H1 (cell line): ENCODE data around the gene LIFR. TPM values are rescaled to one million over a fixed set of nuclear protein-coding genes. Genes with fewer than 3 reads are reported as not detected.

Source experiments
- CTCF ChIA-PET: fragments of 300-600 bp; sonication (Branson Sonifier 250); formaldehyde crosslinking; loops from one replicate; lab custom pipeline; 2021; ENCODE audit not compliant: partially characterized antibody; lab: Charles Lee
- POLR2A ChIA-PET: fragments of 300-600 bp; sonication (Branson Sonifier 250); formaldehyde crosslinking; loops from one replicate; lab custom pipeline; 2021; ENCODE audit warnings: inconsistent platforms; ENCODE audit not compliant: partially characterized antibody; lab: Charles Lee
- DNase-seq, 2 experiments: peaks; one replicate each; pipeline versions ENCODE4 v3.0.0 to v3.0.0-alpha.2; 2010 to 2022; ENCODE audit warnings: low spot score in 2 of 2, low read depth in 1 of 2, mixed read lengths in 1 of 2
- FAIRE-seq: peaks from 2 replicates; lab custom pipeline; 2011; peaks lifted over from hg19 to GRCh38; lab: Jason Lieb, UNC
- H2AFZ ChIP-seq: 2 replicates; pipeline ENCODE4 v1.8.1; 2012; ENCODE audit warnings: low read length, inconsistent platforms
- H2AK5ac ChIP-seq: 2 replicates; pipeline ENCODE4 v1.6.1; 2013; ENCODE audit warnings: low read depth, low read length
- H2BK120ac ChIP-seq: replicated peaks from 2 replicates; pipeline ENCODE3; 2013; ENCODE audit warnings: low read depth, low read length, inconsistent platforms
- H2BK12ac ChIP-seq: 2 replicates; pipeline ENCODE4 v1.6.1; 2013; ENCODE audit warnings: low read depth, low read length
- H2BK15ac ChIP-seq: 2 replicates; pipeline ENCODE4 v1.6.1; 2013; ENCODE audit warnings: low read length
- H2BK20ac ChIP-seq: 2 replicates; pipeline ENCODE4 v1.6.1; 2013; ENCODE audit warnings: low read length
- H2BK5ac ChIP-seq: 2 replicates; pipeline ENCODE4 v1.6.1; 2013; ENCODE audit warnings: low read depth, low read length
- H3K14ac ChIP-seq: 2 replicates; pipeline ENCODE4 v1.6.1; 2013; ENCODE audit warnings: inconsistent platforms; ENCODE audit not compliant: insufficient read length
- H3K18ac ChIP-seq: 2 replicates; pipeline ENCODE4 v1.6.1; 2013; ENCODE audit warnings: low read length; ENCODE audit errors: extremely low read depth
- H3K23ac ChIP-seq: 2 replicates; pipeline ENCODE4 v1.6.1; 2013; ENCODE audit warnings: inconsistent platforms; ENCODE audit not compliant: insufficient read length
- H3K23me2 ChIP-seq: 2 replicates; pipeline ENCODE4 v1.6.1; 2013; ENCODE audit warnings: low read depth, low read length
- H3K27ac ChIP-seq: 2 replicates; pipeline ENCODE4 v1.6.1; 2011; ENCODE audit warnings: low read depth, low read length, inconsistent platforms
- H3K27me3 ChIP-seq, 4 experiments: replicated peaks in 1 of 4; 1 replicate in 1 of 4; 2 replicates in 3 of 4; pipeline versions ENCODE4 v1.6.1 to v1.8.1; 2011 to 2013; ENCODE audit warnings: low read length in 3 of 4, mild to moderate bottlenecking in 3 of 4, inconsistent platforms in 2 of 4, mixed read lengths in 2 of 4, moderate library complexity in 1 of 4; ENCODE audit not compliant: control insufficient read depth in 3 of 4, insufficient read depth in 3 of 4; ENCODE audit errors: extremely low read depth in 1 of 4
- H3K36me3 ChIP-seq, 4 experiments: 2 replicates each; pipeline versions ENCODE4 v1.6.1 to v1.8.1; 2011 to 2013; ENCODE audit warnings: mild to moderate bottlenecking in 4 of 4, low read length in 3 of 4, moderate library complexity in 2 of 4, control low read depth in 1 of 4, inconsistent platforms in 1 of 4; ENCODE audit not compliant: insufficient read depth in 4 of 4, control insufficient read depth in 2 of 4
- H3K4ac ChIP-seq: replicated peaks from 2 replicates; pipeline ENCODE3; 2013; ENCODE audit warnings: low read length, low read depth, mixed read lengths, inconsistent platforms; ENCODE audit not compliant: insufficient read length
- H3K4me1 ChIP-seq, 4 experiments: replicated peaks in 1 of 4; 1 replicate in 1 of 4; 2 replicates in 3 of 4; pipeline versions ENCODE4 v1.6.1 to v1.8.1; 2011 to 2013; ENCODE audit warnings: low read length in 3 of 4, inconsistent platforms in 2 of 4, mixed read lengths in 1 of 4; ENCODE audit not compliant: insufficient read depth in 4 of 4, control insufficient read depth in 3 of 4
- H3K4me2 ChIP-seq, 2 experiments: 2 replicates each; pipeline versions ENCODE4 v1.6.1 to v1.8.1; 2011 to 2013; ENCODE audit warnings: low read depth in 2 of 2, low read length in 2 of 2, control low read depth in 1 of 2, inconsistent platforms in 1 of 2, mild to moderate bottlenecking in 1 of 2; ENCODE audit not compliant: insufficient read depth in 1 of 2
- H3K4me3 ChIP-seq, 4 experiments: fragments of 200-600, 300-600 bp in 1 of 4; sonication (generic), shearing (Covaris generic), sonication (Bioruptor Twin) in 1 of 4; 2 replicates each; pipeline versions ENCODE4 v1.5.1 to v1.8.1; 2011 to 2016; ENCODE audit warnings: low read length in 4 of 4, low read depth in 3 of 4, control low read depth in 2 of 4, inconsistent platforms in 2 of 4, mild to moderate bottlenecking in 2 of 4, mixed read lengths in 1 of 4, moderate library complexity in 1 of 4; ENCODE audit not compliant: insufficient read depth in 2 of 4; ENCODE audit errors: extremely low read depth in 1 of 4
- H3K56ac ChIP-seq: replicated peaks from 2 replicates; pipeline ENCODE3; 2013; ENCODE audit warnings: low read depth, mild to moderate bottlenecking, mixed read lengths, low read length, inconsistent platforms; ENCODE audit not compliant: insufficient read length
- H3K79me1 ChIP-seq: 2 replicates; pipeline ENCODE4 v1.6.1; 2013; ENCODE audit warnings: low read depth, low read length, control low read depth
- H3K79me2 ChIP-seq, 2 experiments: 2 replicates each; pipeline versions ENCODE4 v1.6.1 to v1.8.1; 2012 to 2013; ENCODE audit warnings: low read length in 2 of 2, mild to moderate bottlenecking in 2 of 2, inconsistent platforms in 1 of 2; ENCODE audit not compliant: insufficient read depth in 2 of 2, control insufficient read depth in 1 of 2
- H3K9ac ChIP-seq, 4 experiments: replicated peaks in 1 of 4; 1 replicate in 1 of 4; 2 replicates in 3 of 4; pipeline versions ENCODE4 v1.6.1 to v1.8.1; 2011 to 2013; ENCODE audit warnings: low read depth in 3 of 4, low read length in 3 of 4, control low read depth in 2 of 4, mild to moderate bottlenecking in 2 of 4, moderate library complexity in 2 of 4, inconsistent platforms in 1 of 4; ENCODE audit errors: extremely low read depth in 1 of 4
- H3K9me3 ChIP-seq, 2 experiments: 2 replicates each; pipeline versions ENCODE4 v1.6.1 to v1.8.1; 2012 to 2013; ENCODE audit warnings: mild to moderate bottlenecking in 2 of 2, moderate library complexity in 2 of 2, control low read depth in 1 of 2, inconsistent platforms in 1 of 2, low read depth in 1 of 2, low read length in 1 of 2, mixed read lengths in 1 of 2; ENCODE audit not compliant: insufficient read depth in 2 of 2
- H4K20me1 ChIP-seq, 2 experiments: replicated peaks in 1 of 2; 2 replicates each; pipeline versions ENCODE3 to v1.8.1; 2011 to 2013; ENCODE audit warnings: inconsistent platforms in 2 of 2, low read length in 2 of 2, mild to moderate bottlenecking in 1 of 2; ENCODE audit not compliant: insufficient read depth in 2 of 2, control insufficient read depth in 1 of 2
- H4K5ac ChIP-seq: 2 replicates; pipeline ENCODE4 v1.6.1; 2013; ENCODE audit warnings: low read length, low read depth, mixed read lengths, inconsistent platforms; ENCODE audit not compliant: insufficient read length
- H4K8ac ChIP-seq: 2 replicates; pipeline ENCODE4 v1.8.0; 2013; ENCODE audit warnings: mild to moderate bottlenecking, moderate library complexity, low read length, inconsistent platforms; ENCODE audit not compliant: insufficient read depth; ENCODE audit errors: extremely low read depth
- H4K91ac ChIP-seq: replicated peaks from 2 replicates; pipeline ENCODE3; 2013; ENCODE audit warnings: low read length, mixed read lengths, inconsistent platforms; ENCODE audit not compliant: insufficient read length
- GTF2F1 ChIP-seq: IDR thresholded peaks from 2 replicates; pipeline ENCODE4 v1.6.1; 2012; ENCODE audit warnings: low read depth, low read length, improper control_type of control experiment, borderline replicate concordance
- HDAC6 ChIP-seq: IDR thresholded peaks from one replicate; pipeline ENCODE4 v1.7.1; 2012; ENCODE audit warnings: low read depth, mild to moderate bottlenecking, inconsistent platforms, low read length, moderate library complexity
- KDM1A ChIP-seq: fragments of 200-600, 300-600 bp; sonication (generic); IDR thresholded peaks from 2 replicates; pipeline ENCODE4 v1.7.1; 2016; ENCODE audit warnings: mild to moderate bottlenecking, low read length, borderline replicate concordance
- RNF2 ChIP-seq: fragments of 200-900, 300-1000 bp; sonication (generic); IDR thresholded peaks from 2 replicates; pipeline ENCODE4 v1.7.1; 2016; ENCODE audit warnings: borderline replicate concordance, low read depth, mild to moderate bottlenecking, antibody characterized with exemption, low read length; ENCODE audit not compliant: poor library complexity, severe bottlenecking; ENCODE audit errors: missing control alignments
- RXRA ChIP-seq: IDR thresholded peaks from 2 replicates; pipeline ENCODE4 v1.6.1; 2011; ENCODE audit warnings: low read depth, mild to moderate bottlenecking, low read length, moderate library complexity; ENCODE audit not compliant: insufficient read depth
- SIN3A ChIP-seq, 2 experiments: IDR thresholded peaks in 1 of 2; conservative IDR thresholded peaks in 1 of 2; 2 replicates each; pipeline ENCODE4 v1.6.1; 2011 to 2012; ENCODE audit warnings: low read length in 2 of 2, improper control_type of control experiment in 1 of 2, low read depth in 1 of 2, mild to moderate bottlenecking in 1 of 2
- TCF12 ChIP-seq: IDR thresholded peaks from 2 replicates; pipeline ENCODE4 v1.6.1; 2011; ENCODE audit warnings: low read depth, mild to moderate bottlenecking, low read length
- WGBS, 2 experiments: shearing (Covaris generic) in 1 of 2; methylation state at CpG; one replicate each; pipeline versions ENCODE4 v1.1.6 to v1.1.7; 2013 to 2015; ENCODE audit warnings: low lambda C conversion rate in 2 of 2, mixed read lengths in 2 of 2, inconsistent platforms in 1 of 2, low coverage in 1 of 2, missing lambda C conversion rate in 1 of 2; ENCODE audit not compliant: insufficient replicate concordance in 2 of 2, insufficient coverage in 1 of 2, insufficient read length in 1 of 2; ENCODE audit errors: extremely low coverage in 1 of 2, missing lambda C conversion rate in 1 of 2; 5-methylcytosine and 5-hydroxymethylcytosine counted together
- polyA plus RNA-seq, 7 experiments: library from polyadenylated mRNA; depleted of rRNA in 3 of 7; stranded (reverse) in 5 of 7; unstranded in 2 of 7; fragments of >200 nt in 5 of 7; fragments of 200-250 nt in 2 of 7; gene quantifications; 1 replicate in 5 of 7; 2 replicates in 1 of 7; 4 replicates in 1 of 7; pipeline versions ENCODE4 v1.2.1 to v1.2.3, GENCODE V29; 2011 to 2013; ENCODE audit warnings: missing spikeins in 2 of 7, mixed read lengths in 2 of 7
- total RNA-seq: library from RNA; stranded (reverse); fragmentation: NEBNext Ultra II Directional; extraction: Animal tissue kit (Norgen Biotek cat#: 25700); gene quantifications from 2 replicates; pipeline ENCODE4 v1.2.1, GENCODE V29; 2021

Gene LIFR
- total and polyA plus RNA-seq, 2 of the 8 experiments (the other 6 are each of a cell fraction or from before 2014, with no cell fraction given): 2.0 to 18.9 TPM

- Histone ChIP-seq H2BK20ac (no peak overlapping the region), H3K4me2 (peak overlapping the region; percentile 96 to 100; a peak in 3 of 4 replicates), H3K14ac (no peak overlapping the region), H3K27me3 (no peaks in the 10 kb centered on the region), H3K9me3 (no peaks in the 10 kb centered on the region), H2BK12ac (no peak overlapping the region), H4K8ac (no peak overlapping the region), H3K18ac (no peak overlapping the region), H3K9ac (no peak overlapping the region), H3K4ac (no peak overlapping the region), H3K79me1 (0 out of 2 replicates have a peak, but pooled peaks cover 3% of the 10 kb centered on the region), H3K4me1 (peaks cover 0 to 2% (median 0%) of the 10 kb centered on the region in 4 experiments; a peak in 2 of 7 replicates), H3K36me3 (no peaks in the 10 kb centered on the region), H2AK5ac (no peak overlapping the region), H4K91ac (no peak overlapping the region), H3K23me2 (peaks cover 4% of the 10 kb centered on the region; the same call in 1 of the 2 replicates), H2BK5ac (no peak overlapping the region), H3K4me3 (peak overlapping the region; percentile 74 to 98 (median 93); a peak in 5 of 8 replicates), H2AFZ (no peak overlapping the region), H3K27ac (no peak overlapping the region), H3K79me2 (peaks cover 0 to 26% of the 10 kb centered on the region in 2 experiments; a peak in 2 of 4 replicates), H3K23ac (no peak overlapping the region), H3K56ac (no peak overlapping the region), H2BK120ac (no peak overlapping the region), H4K20me1 (no peaks in the 10 kb centered on the region), H2BK15ac (no peak overlapping the region), H4K5ac (no peak overlapping the region)
- WGBS, 2 experiments: 76% methylated on average over 6 of the region's 6 CpGs; no CpG with 5 or more reads in 1 of the 2 experiments
- no peak for DNase-seq
- ChIA-PET POLR2A (no interaction called here), CTCF (interaction anchor here (0.6 to 1.1 kb wide), 2 partner anchors 9 to 115 kb away, joined by 3 read pairs; no protein-coding TSS in a partner anchor)
- no peak for FAIRE-seq
- TF ChIP-seq KDM1A (no peak), SIN3A (conservative IDR thresholded peaks at IDR 0.05 in 1 of 2, IDR thresholded peaks at IDR 0.05 in 1 of 2; ENCODE audit: low read depth in 1 of 2, low read length in 2 of 2) (no peak), HDAC6 (no peak), RNF2 (no peak), RXRA (no peak), GTF2F1 (no peak), TCF12 (no peak)
Observed at GRCh38 chr5:38557792-38558191, 1.3 kb upstream of the LIFR start.
